AG08395 (cell line): ENCODE results near the gene HOXD1.

Experiments
- DNase-seq: peaks from one replicate; pipeline ENCODE4 v3.0.0; 2012; ENCODE audit warnings: mixed read lengths, low spot score

The HOXD1 gene

DNA sequence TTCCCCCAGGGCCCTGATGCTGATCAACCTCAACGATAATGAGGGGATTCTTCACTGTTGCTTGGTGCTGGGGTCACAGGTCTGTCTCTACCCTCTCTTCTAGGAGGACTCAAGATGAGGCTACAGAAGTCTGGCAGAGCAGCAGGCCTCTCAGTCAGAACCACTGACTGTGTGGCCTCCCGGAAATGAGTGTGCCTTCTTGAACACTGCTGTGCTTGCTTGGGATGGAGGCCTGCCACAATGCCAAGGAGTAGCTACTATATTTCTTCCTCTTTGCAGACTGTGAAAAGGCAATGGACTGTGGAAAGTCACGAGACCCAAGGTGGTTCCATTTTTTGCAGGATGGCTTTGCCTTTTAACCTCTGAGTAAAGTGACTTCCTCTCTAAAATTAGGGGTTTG lies 5.8 kb upstream of the HOXD1 start:
- DNase-seq: no peak

DNA sequence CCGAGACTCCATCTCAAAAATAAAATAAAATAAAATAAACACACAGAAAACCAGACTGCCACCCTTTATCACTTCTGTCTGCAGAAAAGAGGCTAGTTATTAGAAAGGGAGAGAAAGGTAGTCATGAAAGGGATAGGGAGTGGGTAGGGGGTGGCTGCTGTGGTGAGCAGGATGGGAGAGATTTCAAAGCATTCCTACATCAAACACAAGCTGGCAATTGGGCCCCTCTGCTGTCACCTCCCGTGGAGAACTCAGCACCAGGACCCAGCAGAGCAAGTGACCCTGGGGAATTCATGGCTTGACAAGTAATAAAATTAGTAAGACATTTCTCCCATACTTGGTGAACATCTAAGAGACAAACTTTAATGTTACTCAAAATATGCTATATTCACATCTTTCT lies 3.7 kb upstream of the HOXD1 start:
- DNase-seq: no peak

DNA sequence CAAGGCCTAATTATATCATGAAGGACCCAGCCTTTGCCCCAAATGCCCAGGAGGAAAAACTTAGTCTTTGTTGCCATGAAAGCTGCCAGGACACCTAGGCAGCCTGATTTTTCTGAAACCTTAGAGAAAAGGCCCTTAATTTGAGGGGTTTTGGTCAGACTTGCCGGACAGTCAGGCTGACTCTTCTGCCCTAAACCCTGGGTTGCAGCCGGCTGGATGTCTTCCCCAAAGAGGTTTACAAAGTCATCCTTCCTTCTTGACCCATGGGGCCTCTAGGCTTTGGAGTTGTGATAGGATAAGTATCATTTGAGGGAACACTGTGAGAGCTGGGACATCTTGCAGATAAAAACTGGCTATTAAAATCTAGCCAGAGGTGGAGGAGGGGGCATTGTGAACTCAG lies 2.4 kb upstream of the HOXD1 start:
- no peak for DNase-seq

DNA sequence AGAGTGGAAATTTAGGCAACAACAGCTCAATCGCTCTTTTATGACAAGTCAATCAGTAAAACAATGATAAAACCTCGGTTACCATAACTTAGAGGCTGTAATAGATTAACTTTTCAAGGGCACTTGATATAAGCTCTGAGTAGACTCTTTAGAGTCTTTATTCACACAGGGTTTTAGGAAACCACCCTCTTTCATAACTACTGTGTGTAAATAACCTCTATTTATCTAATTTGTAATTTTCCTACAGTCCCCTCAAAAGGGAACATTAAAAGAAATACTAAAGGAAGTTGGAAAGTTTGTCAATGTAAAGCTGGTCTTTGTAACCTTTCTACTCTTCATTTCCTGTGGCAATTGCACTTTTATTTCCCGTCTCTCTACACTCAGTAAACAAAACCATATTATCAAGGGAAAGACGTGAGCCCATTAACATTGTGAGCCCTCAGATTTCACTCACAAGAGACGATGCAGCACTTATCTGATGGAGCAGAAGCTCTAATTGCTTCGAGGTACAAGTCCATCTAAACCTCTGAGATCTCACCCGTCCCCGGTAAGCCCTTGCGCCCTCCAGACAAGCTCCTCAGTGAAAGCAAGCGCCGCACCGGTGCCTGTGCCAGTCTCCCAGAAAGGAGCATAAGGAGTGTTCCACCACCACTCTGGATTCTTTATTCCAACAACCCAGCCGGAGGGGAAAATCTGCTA lies 1.1 kb upstream of the HOXD1 start:
- DNase-seq: peak; percentile 22

DNA sequence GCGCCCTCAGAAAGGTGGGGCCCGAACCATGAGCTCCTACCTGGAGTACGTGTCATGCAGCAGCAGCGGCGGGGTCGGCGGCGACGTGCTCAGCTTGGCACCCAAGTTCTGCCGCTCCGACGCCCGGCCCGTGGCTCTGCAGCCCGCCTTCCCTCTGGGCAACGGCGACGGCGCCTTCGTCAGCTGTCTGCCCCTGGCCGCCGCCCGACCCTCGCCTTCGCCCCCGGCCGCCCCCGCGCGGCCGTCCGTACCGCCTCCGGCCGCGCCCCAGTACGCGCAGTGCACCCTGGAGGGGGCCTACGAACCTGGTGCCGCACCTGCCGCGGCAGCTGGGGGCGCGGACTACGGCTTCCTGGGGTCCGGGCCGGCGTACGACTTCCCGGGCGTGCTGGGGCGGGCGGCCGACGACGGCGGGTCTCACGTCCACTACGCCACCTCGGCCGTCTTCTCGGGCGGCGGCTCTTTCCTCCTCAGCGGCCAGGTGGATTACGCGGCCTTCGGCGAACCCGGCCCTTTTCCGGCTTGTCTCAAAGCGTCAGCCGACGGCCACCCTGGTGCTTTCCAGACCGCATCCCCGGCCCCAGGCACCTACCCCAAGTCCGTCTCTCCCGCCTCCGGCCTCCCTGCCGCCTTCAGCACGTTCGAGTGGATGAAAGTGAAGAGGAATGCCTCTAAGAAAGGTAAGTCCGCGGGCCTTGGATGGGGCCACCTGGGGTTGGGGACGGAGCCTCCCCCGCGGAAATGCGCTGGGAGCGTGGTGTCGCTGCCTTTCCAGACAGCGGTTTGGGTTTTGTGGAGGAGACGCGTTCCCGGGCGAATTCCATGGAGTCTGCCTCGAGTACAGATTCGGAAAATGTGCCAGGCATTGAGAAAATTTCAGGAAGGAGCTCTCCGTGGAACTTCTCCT lies 559 bp downstream of the HOXD1 start:
- no peak for DNase-seq

DNA sequence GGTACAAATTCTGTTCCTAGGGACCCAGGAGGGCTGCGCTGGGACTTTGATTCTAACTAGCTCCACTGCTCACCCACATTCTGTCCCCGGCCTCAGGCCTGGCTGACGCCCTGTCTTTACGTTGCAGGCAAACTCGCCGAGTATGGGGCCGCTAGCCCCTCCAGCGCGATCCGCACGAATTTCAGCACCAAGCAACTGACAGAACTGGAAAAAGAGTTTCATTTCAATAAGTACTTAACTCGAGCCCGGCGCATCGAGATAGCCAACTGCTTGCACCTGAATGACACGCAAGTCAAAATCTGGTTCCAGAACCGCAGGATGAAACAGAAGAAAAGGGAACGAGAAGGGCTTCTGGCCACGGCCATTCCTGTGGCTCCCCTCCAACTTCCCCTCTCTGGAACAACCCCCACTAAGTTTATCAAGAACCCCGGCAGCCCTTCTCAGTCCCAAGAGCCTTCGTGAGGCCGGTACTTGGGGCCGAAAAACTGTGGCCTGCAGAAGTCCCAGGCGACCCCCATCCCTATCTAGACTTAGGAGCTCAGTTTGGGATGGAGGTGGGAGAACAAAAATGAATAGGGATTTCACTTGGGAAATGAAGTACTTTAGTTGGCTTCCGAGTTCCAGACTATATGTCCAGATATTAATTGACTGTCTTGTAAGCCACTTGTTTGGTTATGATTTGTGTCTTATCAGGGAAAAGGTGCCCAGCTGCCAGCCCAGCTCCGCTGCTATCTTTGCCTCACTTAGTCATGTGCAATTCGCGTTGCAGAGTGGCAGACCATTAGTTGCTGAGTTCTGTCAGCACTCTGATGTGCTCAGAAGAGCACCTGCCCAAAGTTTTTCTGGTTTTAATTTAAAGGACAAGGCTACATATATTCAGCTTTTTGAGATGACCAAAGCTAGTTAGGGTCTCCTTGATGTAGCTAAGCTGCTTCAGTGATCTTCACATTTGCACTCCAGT lies 1.5 kb downstream of the HOXD1 start:
- DNase-seq: no peak

DNA sequence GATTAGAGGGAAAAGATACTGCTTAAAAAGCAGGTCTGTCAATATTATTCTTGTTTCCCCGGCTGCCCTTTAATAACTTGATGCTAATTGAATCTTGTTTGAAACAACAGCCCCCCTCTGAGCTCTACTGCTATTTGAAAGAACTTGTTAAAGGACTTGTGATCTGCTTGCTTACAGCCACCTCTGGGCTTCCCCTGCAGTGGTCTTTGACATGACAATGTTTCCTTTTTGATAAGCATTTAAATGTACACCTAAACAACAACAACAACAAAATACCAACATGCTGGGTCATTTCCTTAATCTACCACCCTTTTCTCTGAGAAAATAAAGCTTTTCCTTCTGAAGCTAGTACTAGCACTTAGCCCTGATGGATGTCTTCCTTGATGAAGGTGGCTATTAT lies 3.9 kb downstream of the HOXD1 start:
- DNase-seq: no peak

DNA sequence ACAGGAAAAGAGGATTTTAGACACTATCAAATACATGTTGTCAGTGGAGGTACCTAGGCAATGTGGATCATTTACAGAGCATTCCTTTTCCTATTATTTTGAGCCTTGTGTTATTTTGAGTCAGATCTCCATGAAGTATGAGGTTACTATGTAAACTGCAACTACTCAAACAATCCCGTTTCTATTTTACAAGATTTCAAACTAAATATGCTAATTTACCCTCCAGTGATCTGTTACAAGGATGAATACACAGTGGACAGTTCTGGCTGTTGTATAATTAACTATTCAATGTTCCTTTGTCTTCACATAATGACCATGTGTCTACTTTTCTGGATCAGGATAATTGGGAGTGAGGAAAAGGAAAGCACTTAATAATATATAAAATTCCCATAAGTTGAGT lies 4.6 kb downstream of the HOXD1 start:
- no peak for DNase-seq

DNA sequence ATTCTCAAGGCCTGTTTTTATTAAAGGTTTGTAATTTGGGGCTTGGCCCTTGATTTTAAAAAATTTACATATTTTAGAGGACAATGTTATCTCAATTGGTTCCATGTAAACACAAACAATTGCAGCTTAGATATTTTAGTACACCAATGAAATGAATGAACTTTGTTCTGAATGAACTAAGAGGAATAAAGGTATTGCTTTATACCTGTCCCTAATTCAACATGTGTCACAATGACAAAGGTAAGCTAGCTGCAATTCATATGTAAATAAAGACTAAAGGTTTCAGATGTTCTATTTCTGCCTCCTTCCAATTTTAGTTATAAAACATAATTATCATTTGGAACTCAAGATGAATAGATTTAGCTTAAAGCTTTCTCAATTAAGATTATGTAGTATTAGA lies 11.4 kb downstream of the HOXD1 start:
- no peak for DNase-seq

DNA sequence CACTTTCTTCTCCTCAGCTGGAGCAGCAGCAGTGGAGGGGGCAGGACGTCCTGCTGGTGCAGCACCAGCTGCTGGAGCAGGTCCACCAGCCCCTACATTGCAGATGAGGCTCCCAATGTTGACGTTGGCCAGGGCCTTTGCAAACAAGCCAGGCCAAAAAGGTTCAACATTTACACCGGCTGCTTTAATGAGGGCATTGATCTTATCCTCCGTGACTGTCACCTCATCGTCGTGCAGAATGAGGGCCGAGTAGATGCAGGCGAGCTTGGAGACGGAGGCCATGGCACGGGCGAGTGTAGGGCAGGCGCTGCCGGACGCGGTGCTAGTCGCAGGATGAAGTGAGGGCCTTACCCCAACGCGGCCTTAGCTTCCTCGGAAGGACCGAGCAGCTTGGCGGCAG lies 12.5 kb downstream of the HOXD1 start:
- DNase-seq: no peak

DNA sequence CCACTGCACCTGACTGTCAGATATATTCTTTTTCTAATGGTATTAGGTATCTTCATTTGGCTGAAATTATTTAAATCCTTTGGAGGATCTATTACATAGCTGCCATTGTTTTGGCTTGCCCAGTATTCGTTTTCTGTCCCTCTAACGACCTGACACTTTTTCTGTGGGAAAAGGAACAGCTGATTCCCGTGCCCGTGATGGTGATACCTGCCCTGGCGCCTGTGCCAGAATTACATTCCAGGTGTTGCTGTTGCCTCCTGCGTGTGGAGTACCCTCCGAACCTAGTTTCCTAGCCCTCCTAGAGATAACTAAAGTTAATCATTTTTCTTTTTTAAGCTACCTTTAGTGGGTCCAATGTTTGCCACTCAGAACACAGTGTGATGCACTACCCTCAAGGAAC lies 14.0 kb downstream of the HOXD1 start:
- DNase-seq: no peak

DNA sequence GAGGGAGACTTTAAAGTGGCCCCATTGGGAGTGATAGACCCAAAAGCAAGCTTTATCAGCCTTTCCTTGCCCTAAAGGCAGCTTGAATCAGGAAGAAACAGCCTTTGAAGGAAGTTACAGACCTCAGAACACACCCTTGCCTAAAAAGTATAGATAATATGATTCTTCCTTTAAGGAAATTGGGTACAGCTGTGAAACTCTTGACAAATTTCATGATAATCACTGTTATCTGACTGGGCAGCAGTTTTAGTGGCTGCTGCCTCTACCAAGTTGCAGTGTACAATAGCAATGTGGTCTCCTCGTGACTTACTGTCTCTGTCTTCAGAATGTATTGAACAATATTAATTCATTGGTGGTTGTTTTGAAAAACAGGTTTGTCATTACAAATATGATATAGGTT lies 16.7 kb downstream of the HOXD1 start:
- DNase-seq: no peak

DNA sequence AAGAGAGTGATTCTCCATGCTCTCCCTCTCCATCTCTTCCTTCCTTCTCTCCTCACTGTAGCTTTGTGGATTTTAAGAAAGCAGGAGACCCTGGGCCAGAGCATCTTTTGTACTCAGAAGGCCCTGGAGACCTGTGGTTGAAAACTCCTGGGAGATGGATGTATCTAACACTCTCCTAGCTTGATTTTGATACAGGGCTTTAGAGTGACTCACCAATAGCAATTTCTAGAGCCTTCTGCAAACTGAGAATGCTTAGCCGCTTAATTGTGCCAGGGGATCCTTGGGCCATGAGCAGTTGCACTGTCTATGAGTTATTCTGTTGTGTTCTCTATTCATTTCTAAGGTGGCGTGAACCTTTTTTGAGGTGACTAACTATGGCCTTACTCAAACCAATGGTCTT lies 17.7 kb downstream of the HOXD1 start:
- DNase-seq: no peak

DNA sequence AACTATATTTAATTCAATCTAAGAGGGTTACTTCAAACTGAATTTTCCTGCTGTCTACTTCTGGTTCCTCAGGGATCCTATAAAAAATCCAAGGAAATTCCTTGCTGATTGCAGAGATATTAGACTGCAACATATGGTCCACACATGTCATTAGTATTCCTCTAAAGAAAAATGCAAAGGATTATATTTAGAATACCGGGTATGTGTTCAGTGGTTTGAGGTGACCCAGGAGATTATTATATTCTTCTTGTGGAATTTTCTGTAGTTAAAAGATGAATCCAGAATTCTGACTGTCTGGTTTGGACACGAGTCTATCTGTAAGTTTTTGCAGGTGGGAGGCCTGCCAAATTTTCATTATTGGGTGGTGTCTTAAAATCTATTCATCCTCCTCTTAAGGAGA lies 18.2 kb downstream of the HOXD1 start:
- peak; percentile 24 for DNase-seq

DNA sequence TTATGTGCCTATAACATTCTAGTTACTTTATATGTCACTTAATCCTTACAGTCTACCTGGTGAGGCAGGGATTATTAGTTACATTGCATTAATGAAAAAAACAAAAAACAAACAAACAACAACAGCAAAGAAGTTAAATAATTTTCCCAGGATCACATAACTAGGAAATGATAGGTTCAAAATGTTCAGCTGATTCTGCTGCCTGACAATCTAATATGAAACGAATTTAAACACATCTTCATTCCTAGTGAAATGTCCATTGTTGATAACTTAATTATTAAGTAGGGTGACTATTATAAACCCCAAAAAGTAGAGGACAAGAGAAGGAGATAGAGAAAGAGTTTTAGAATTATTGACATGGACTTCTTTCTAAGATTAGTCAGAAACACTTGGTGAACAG lies 22.6 kb downstream of the HOXD1 start:
- no peak for DNase-seq

DNA sequence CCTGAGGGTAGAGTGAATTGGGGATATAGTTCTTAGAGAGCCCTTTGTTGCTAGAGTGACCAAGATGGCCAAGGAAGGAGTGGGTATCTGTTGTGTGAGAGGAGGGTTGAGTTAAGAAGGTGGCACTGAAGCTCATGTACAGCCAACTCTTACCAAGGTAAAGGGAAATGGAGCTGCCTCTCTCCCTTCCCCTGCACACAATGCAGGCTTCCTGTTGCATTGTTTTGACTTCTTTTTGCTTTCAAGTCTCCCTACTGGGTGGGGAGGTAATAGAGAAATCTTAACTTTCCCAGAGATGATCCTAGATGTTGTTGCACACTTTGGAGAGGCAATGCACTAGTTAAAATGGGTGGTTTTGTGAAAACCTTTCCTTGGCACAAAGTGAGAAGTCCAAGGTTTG lies 23.8 kb downstream of the HOXD1 start:
- no peak for DNase-seq

DNA sequence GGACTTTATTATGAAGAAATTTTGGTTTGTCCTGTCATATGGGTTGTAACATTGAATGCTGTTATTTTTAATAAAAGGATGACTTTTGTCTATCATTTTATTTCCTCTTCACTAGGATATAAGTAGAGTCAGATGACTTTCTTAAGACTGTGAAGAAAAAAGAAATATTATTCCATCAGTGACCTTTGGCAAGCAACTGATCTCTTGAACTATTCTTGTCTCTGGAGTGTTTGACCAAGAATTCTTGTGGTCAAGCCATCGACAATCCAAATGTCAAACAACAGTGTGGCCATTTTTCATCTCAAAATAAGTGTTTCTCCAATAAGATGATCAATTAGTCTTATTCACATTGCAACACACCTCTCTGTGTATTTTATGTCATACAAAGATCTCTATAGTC lies 24.9 kb downstream of the HOXD1 start:
- DNase-seq: no peak

DNA sequence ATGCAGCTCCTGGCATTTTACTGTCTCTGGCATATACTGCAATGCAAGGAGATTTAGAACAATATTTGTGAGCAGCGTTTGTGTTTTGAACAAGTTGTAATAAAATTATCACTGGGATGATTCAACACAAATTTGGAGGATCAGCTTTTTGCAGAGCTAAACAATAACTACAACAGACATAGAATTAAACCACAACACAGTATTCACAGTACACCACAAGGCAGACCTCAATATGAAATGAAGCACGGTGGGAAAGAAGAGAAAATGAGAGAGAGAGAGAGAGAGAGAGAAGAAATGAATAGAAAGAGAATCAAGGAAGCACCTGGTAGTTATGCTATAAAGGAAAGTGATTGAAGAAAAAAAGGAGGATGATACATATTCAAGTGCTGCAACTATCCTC lies 39.4 kb downstream of the HOXD1 start:
- no peak for DNase-seq

DNA sequence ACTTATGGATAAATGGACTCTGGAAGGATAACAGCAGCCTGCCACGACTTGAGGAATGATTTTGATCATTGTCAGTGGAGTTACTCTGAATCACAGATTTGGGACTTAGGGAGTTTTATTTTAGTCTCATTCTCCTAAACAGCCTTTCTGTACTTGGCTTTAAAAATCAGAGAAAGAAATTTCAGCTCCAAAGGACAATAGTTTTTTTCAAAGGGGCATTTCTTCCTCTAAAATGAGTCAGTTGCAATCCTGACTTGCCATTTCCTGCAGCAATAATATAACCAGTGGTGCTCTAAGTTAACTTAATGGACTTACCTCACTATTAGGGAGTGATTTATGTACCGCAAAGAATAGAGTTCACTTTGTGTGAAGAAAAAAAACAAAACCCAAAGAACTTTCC lies 45.7 kb downstream of the HOXD1 start:
- no peak for DNase-seq

DNA sequence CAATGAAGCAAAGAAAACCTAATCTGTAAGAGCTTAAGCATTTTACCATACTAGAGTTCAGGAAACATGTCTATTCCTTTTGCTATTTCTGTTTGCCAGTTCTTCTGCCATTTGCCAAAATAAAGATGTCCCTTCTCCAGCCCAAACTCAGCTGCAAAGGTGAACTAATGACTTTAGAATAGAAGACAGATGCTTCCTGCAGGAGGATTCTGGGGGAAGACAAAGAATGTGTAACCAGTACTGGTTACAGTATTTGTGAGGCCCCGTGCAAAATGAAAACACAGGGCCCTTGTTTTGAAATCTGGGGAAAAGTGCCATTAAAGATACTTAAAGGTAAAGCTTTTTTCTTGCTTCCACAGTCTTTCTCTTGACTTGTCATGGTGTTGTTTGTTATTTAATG lies 46.5 kb downstream of the HOXD1 start:
- no peak for DNase-seq

DNA sequence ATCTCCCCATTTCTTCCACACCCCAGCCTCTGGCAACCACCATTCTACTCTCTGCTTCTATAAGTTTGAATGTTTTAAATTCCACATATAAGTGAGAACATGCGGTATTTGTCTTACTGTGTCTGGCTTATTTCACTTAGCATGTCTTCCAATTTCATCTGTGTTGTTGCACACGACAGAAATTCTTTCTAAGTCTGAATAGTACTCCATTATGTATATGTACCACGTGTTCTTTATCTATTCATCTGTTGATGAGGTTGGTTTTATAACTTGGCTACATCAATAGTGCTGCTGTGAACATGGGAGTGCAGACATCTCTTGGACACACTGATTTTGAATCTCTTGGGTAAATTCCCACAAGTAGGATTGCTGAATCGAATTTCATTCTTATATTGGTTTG lies 49.0 kb downstream of the HOXD1 start:
- DNase-seq: no peak

DNA sequence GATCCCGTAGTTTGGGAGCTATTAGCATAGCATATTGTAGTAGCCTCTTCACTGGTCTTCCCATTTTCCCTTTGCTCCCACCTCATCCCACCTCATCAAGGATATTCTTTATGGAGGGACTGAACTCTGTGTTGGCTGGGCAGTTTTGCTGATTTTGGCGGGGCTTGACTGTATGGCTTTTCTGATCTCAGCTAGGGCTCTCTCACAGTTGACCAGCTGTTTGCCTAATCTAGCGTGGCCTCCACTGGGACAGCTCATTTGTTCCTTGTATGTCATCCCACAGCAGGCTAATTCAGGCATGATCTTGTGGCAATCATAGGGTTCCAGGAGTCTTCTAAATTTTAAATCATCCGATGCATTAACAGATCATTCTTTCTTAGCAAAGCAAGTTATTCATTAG lies 50.6 kb downstream of the HOXD1 start:
- no peak for DNase-seq

DNA sequence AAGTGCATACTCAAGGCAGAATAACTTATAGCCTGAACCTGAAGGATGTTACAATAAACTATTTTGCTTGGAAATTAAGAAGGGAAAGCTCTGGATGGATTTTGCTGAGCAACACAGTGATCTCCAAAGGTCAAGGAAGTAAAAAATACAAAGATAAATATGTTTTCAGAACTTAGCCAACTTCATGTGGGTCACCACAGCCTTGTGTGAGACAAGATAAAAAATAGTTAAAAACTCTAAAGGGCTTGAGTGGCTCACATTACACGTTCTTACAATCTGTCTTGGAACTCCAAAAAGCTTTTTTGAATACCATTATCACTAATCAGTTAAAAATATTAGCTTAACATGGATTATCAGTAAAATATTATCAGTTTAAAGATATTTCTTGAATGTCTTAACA lies 51.8 kb downstream of the HOXD1 start:
- no peak for DNase-seq
